Measurements from ENCODE around the gene THBS2.
"Not testable (repeated sequence)": the region's sequence is repeated elsewhere in the genome, so short reads cannot be mapped to it uniquely, and the experiment has no call there.

The THBS2 gene

DNA sequence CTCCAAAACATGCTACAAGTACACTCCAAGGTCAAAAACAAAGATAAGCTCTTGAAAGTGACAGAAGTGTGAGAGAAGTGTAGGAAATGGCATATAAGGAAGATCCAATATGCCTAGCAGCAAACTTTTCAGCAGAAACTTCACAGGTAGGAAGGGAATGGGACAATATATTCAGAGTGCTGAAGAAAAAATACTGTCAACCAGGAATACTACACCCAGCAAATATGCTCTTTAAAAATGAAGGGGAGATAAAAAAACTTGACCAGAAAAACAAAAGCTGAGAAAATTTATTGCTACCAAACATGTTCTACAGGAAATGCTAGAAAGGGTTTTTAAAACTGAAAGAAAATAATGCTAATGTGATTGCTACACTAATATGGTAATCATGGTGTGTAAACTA, 46.2 kb downstream of the THBS2 start:
- no peak overlapping the region for H3K4me3 ChIP-seq (ENCODE audit: low read length)
- TF ChIP-seq ZNF274 (IDR thresholded peaks at IDR 0.05; ENCODE audit: low read depth, low read length), result no peak

DNA sequence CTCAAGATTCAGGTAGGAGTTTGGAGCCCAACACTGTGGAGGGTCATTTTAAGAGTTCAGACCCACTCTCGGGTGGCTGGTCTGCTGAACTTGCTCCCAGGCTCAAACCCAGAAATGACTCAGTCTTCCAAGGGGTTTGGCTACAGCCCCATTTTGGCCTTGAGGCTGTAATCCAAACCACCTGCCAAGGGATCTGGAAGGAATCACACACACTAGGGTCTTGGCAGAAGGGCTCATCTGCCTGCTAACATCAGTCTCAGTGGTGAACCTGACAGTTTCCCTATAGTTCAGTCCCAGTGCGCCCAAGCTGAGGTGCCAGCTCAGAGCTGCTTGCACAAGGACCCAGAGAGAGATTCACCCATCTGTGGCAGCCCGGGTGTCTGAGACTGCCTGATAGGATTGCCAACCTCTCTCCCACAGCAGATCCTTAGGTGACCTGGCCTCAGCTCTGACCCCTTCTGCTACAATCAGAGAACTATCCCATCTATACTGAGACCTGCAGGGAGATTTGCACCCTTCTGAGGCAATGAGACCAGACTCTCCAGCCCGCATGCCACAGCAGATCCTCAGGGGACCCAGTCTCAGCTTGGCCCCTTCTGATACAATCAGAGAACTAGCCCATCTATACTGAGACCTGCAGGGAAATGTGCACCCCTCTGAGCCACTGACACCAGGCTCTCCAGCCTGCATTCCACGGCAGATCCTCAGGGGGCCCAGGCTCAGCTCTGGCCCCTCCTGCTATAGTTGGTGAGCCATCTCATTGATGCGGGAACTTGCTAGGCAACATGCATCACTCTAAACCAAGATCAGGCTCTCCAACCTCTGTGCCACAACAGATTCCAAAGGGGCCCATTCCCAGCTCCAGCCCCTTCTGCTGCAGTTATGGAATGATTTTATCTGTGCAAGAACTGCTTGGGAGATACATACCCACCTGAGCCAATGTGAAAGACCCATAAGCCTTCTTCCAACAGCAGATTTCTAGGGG, 48.2 kb downstream of the THBS2 start:
- no peak overlapping the region for H3K4me3 ChIP-seq (ENCODE audit: low read length)
- no peak for TF ChIP-seq ZNF274 (IDR thresholded peaks at IDR 0.05; ENCODE audit: low read depth, low read length)

DNA sequence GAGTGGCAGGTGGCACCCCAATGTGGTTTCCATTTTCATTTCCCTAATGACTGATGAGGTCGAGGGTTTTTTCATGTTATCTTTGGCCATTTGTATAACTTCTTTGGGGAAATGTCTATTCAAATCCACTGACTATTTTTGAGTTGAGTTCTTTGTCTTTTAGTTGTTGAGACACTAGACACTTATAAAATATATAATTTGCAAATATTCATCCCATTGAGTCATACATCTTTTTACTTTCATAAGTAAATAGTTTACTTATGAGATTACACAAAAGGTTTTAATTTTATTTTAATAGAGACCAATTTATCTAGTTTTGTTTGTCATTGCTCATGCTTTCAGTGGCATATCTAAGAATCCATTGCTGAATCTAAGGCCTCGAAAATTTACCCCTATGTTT, 49.5 kb downstream of the THBS2 start:
- no peak overlapping the region for H3K4me3 ChIP-seq (ENCODE audit: low read length)
- TF ChIP-seq ZNF274 (IDR thresholded peaks at IDR 0.05; ENCODE audit: low read depth, low read length), result no peak

DNA sequence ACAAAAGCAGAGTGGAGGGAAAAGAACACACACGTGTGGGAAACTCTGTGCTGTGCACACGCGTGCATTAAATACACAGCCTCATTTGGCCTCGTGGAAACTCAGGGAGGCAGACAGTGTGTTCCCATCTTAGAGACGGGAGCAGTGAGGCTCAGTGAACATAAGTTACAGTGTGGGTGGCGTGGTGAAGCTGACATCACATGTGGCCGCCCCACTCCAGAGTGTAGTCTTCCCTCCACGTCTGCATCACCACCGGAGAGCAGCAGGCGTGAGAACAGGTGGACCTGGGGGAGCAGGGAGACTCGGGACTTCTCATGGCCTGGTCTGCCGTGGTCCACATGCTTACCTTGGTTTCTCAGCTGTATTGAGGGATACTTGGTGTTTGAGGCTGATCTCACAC, 51.7 kb downstream of the THBS2 start:
- TF ChIP-seq ZNF274 (IDR thresholded peaks at IDR 0.05; ENCODE audit: low read depth, low read length), result no peak
- H3K4me3 ChIP-seq (ENCODE audit: low read length), result no peak overlapping the region

DNA sequence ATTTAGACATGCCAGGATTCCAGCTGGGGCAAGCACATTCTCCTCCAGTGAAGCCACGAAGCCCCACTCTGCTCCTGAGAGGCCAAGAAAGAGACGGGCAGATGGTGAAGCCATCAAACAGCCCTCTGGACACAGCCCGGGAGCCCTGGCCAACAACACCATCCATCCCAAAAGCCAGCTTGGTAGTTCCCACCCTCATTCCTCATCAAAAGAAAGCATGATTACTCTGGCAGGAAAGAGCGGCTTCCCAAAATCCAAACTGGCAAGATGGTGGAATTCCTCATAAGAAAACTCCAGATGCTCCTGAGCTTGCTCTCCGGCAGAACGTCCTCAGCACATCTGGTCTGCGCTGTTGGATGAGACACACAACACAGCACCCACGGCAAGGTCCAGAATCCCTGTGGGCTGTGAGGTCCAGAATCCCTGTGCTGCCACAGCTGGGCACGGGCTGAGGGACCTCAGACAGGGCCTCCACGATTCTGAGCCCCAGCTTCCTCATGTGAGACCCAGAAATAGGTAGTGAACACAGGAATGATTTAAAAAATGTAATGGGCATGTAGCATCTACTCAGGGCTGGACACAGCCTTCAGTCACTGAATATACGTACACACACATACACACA, 52.6 kb downstream of the THBS2 start:
- no peak for TF ChIP-seq ZNF274 (IDR thresholded peaks at IDR 0.05; ENCODE audit: low read depth, low read length)
- no peak overlapping the region for H3K4me3 ChIP-seq (ENCODE audit: low read length)

DNA sequence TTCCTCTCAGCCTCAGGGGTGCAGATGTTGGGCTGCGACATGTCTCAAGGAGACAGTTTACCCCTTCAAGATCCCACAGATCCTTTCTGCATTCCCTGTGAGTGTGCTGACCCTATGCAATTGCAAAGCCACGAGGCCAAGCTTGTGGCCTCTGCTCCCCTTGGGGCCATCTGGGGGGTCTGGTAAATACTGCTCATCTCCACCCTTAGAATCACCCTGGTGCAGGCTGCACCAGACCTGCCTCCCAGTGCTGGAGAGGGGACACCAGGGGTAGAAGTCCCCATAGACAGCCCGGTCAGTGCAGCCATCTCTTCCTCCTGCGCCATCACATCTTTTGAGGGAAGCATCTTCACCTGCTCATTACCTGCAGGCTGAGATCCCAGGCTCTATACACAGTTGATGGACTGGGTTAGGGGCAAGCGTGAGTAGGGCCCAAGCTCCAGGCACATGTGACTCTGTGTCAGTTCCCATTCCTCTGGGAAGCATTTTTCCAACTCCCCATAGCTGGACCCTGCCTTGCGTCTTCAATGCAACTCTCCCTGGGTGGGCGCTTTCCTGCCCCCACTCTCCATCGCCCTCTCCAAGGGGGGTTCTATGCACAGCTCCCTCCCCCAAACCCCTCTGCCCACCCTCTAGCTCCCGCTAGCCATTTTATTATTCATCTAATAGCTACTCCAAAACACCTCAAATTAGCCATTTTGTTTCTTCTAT, 53.9 kb downstream of the THBS2 start:
- TF ChIP-seq ZNF274 (IDR thresholded peaks at IDR 0.05; ENCODE audit: low read depth, low read length), result no peak

DNA sequence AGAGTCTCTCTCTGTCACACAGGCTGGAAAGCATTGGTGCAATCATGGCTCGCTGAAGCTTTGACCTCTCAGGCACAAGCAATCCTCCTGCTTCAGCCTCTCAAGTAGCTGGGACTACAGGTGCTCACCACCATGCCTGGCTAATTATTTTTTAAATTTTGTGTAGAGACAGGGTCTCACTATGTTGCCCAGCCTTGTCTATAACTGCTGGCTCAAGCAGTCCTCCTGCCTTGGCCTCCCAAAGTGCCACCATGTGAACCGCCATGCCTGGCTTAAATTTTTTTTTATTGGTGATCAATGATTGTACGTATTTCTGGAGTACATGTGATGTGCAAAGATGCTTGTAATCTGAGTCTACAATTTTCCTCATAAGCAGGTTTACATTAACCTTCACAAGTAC, 54.8 kb downstream of the THBS2 start:
- no peak for TF ChIP-seq ZNF274 (IDR thresholded peaks at IDR 0.05; ENCODE audit: low read depth, low read length)
- H3K4me3 ChIP-seq (ENCODE audit: low read length), result no peak overlapping the region

More for the DNA sequence above, 53.9 kb downstream of the THBS2 start:
- H3K4me3 ChIP-seq (ENCODE audit: low read length), result no peak overlapping the region

DNA sequence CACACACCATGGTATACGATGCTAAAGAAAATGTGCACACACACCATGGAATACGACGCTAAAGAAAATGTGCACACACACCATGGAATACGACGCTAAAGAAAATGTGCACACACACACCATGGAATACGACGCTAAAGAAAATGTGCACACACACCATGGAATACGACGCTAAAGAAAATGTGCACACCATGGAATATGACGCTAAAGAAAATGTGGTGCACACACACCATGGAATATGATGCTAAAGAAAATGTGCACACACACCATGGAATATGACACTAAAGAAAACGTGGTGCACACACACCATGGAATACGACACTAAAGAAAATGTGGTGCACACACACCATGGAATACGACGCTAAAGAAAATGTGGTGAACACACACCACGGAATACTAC, 55.7 kb downstream of the THBS2 start:
- H3K4me3 ChIP-seq (ENCODE audit: low read length), result not testable (repeated sequence)

DNA sequence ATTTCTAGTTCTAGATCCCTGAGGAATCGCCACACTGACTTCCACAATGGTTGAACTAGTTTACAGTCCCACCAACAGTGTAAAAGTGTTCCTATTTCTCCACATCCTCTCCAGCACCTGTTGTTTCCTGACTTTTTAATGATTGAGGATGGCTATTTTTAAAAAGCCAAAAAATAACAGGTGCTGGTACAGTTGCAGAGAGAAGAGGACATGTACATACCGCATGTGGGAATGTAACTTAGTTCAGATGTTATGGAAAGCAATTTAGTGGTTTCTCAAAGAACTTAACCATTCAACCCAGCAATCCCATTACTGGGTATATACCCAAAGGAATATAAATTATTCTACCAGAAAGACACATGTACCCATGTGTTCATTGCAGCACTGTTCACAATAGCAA, 57.4 kb downstream of the THBS2 start:
- H3K4me3 ChIP-seq (ENCODE audit: low read length), result not testable (repeated sequence)

DNA sequence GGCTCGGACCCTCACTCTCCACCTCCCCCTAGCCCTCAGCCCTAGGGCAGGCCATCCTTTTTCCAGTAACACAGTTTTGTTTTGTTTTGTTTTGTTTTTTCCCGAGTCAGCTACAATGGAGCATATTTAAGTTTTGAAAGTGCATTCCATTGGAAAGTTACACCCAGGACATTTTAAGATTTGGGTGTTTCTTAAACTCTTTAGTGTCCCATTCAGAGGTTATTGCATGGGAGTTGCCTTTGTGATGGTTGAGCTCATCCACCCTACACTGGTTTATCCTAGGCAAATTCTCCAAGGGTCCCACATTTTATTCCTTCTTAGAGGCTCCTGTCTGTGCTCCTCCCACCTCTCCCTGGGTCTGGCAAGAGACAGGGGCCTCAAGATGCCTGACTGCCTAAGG, 58.9 kb downstream of the THBS2 start:
- no peak overlapping the region for H3K4me3 ChIP-seq (ENCODE audit: low read length)
- TF ChIP-seq ZNF274 (IDR thresholded peaks at IDR 0.05; ENCODE audit: low read depth, low read length), result no peak

DNA sequence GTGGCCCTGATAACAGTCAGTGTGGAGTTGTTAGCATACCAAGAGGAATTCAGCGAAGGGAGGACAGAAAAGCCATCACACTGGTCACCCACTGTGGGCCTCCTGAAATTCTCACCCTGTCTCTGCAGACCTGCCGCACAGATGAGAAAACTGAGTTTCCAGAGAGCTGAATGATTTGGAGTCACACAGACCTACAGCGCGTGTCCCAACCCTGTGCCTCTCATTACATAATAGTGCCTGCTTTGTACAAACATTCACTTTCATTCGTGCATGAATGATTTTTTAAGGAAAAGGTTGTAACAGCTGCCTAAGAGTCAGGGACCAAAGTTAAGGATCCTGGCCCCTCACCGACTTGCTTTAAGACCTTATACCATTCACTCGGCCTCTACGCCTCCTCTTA, 62.7 kb downstream of the THBS2 start:
- no peak for TF ChIP-seq ZNF274 (IDR thresholded peaks at IDR 0.05; ENCODE audit: low read depth, low read length)

DNA sequence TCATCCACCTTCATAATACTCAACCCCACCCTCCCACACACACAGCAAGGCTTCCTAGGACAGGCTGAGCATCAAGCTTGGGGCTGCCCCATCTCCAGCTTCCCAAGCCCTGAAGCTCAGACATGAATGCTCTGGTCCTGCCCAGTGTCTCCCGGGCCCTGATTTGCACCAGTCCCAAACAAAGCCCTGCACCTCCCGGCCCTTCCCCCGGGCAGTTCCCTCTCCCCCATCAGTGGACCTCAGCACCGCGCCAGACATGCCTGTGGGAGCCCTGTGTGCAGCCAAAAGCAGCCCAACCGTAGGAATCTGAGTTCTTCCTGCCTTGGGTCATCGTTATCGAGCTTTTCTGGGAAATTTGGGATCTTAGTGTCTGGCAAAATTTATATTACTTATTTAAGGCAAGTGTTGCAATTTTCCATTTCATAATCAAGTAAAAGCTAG, 63.5 kb downstream of the THBS2 start:
- TF ChIP-seq ZNF274 (IDR thresholded peaks at IDR 0.05; ENCODE audit: low read depth, low read length), result no peak
- H3K4me3 ChIP-seq (ENCODE audit: low read length), result no peak overlapping the region

More for the DNA sequence above, 62.7 kb downstream of the THBS2 start:
- no peak overlapping the region for H3K4me3 ChIP-seq (ENCODE audit: low read length)

DNA sequence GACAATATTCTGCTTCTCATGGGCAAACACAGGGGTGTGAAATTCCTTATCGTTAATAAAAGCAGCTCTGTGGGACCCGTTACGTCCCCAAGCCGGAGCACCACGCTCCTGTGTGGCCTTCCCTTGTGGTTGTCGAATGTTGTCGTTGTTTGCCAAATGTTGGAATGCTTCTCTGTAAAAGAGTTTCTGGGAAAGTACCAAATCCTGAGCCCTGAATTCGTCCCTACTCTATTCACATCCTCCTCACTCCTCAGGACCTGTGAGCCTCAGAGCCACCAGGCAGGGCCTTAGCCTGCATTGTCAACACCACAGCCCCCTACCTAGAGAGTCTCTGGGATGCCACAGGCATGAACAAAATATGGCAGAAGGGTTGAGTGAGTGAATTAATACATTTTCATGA, 64.0 kb downstream of the THBS2 start:
- no peak for TF ChIP-seq ZNF274 (IDR thresholded peaks at IDR 0.05; ENCODE audit: low read depth, low read length)
- no peak overlapping the region for H3K4me3 ChIP-seq (ENCODE audit: low read length)

DNA sequence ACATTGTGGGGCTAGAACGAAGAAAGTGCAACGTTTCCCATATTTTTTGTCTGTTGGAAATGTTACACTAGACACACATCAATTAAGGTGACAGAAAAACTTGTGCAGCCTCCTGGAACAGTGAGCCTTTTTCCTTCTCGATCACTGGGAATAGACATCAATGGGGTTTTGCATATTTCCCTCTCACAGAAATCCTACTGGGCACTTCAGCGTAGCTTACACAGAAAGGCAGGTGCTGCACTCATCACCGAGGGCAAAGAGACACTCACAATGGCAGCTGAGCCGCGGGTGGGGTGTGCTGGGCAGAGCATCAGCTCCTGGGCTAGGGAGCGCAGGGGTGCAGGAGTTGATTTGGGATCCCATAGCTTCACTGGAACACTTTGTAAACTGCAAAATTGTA, 64.5 kb downstream of the THBS2 start:
- no peak for TF ChIP-seq ZNF274 (IDR thresholded peaks at IDR 0.05; ENCODE audit: low read depth, low read length)
- no peak overlapping the region for H3K4me3 ChIP-seq (ENCODE audit: low read length)

DNA sequence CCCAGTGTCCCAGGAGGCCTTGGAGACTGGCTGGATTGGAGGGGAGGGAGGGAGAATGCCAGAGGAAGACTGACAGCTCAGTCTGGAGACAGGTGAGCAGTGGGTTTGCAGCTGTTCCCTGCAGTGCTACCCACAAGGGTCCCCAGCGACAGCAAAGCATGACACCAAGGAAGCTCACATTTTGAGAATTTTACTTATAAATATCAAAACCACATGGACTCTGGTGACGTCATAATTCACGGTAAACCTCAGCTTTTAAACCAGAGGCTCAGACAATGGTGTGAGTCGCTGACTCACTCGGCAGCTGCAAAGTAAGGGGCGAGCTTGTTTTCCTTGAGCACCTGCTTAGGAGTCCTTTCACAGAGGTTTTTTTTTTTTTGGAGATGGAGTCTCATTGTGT, 65.2 kb downstream of the THBS2 start:
- no peak for TF ChIP-seq ZNF274 (IDR thresholded peaks at IDR 0.05; ENCODE audit: low read depth, low read length)
- H3K4me3 ChIP-seq (ENCODE audit: low read length), result no peak overlapping the region
